ENCODE data around the gene KCNQ4.

DNA sequence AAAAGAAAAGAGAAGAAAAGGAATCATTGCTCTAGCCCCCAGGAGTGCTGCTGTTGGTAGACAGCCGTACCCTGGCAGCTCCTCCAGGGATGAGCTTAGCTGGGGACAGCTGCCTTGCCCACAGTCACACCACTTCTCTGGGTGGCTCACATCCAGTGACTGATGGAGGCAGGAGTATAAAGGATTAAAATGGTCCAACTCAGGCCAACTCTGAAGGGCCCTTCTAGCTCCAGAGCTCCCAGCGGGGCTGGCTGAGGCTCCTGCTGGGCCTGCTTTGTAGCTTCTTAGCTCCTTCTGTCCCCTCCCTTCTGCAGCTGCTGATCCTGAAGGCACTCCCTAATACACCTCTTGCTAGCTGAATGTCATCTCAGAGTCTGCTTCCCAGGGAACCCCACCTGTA, 74.2 kb downstream of the KCNQ4 start:
- TF ChIP-seq CTCF (IDR thresholded peaks at IDR 0.05) (no peak), POLR2A (IDR thresholded peaks at IDR 0.05) (no peak)

Data from breast epithelium (tissue), 3 donors.